OCI-LY1 (cell line): ENCODE results near the gene ROR1.

Experiments used
- H2AFZ ChIP-seq: fragments of 200-600 bp; sonication (generic), shearing (Covaris generic); 2 replicates; pipeline ENCODE4 v1.6.0; 2014; ENCODE audit warnings: antibody characterized with exemption, mild to moderate bottlenecking, low read length
- H3F3A ChIP-seq: fragments of 200-600 bp; sonication (generic), shearing (Covaris generic); 2 replicates; pipeline ENCODE4 v1.6.0; 2014; ENCODE audit warnings: mild to moderate bottlenecking, antibody characterized with exemption, low read length, moderate library complexity; ENCODE audit not compliant: insufficient read depth
- H3K27ac ChIP-seq: fragments of 200-600 bp; sonication (generic); 2 replicates; pipeline ENCODE4 v1.5.1; 2014; ENCODE audit warnings: low read length, mixed run types, mild to moderate bottlenecking, low read depth; ENCODE audit not compliant: poor library complexity, severe bottlenecking
- H3K27me3 ChIP-seq: fragments of 200-600 bp; sonication (generic); 2 replicates; pipeline ENCODE4 v1.6.0; 2014; ENCODE audit warnings: antibody characterized with exemption, mild to moderate bottlenecking, low read length, moderate library complexity; ENCODE audit not compliant: insufficient read depth
- H3K36me3 ChIP-seq: fragments of 200-600 bp; sonication (generic); 2 replicates; pipeline ENCODE4 v1.6.1; 2014; ENCODE audit warnings: mild to moderate bottlenecking, antibody characterized with exemption, low read length, moderate library complexity, mixed read lengths; ENCODE audit not compliant: insufficient read depth
- H3K4me1 ChIP-seq: fragments of 200-600 bp; sonication (generic); 2 replicates; pipeline ENCODE4 v1.5.1; 2014; ENCODE audit warnings: mild to moderate bottlenecking, low read length, moderate library complexity; ENCODE audit not compliant: insufficient read depth, severe bottlenecking
- H3K4me2 ChIP-seq: fragments of 200-600 bp; sonication (generic), shearing (Covaris generic); 2 replicates; pipeline ENCODE4 v1.6.1; 2014; ENCODE audit warnings: low read length
- H3K4me3 ChIP-seq: fragments of 200-600 bp; sonication (generic); 2 replicates; pipeline ENCODE4 v1.5.1; 2014; ENCODE audit warnings: low read length, low read depth, mild to moderate bottlenecking, mixed read lengths; ENCODE audit not compliant: poor library complexity, severe bottlenecking
- H3K79me2 ChIP-seq: fragments of 200-600 bp; shearing (Covaris generic); 2 replicates; pipeline ENCODE4 v1.6.1; 2016; ENCODE audit warnings: mixed run types, low read length, mixed read lengths; ENCODE audit not compliant: insufficient read depth
- H3K9ac ChIP-seq: fragments of 200-600 bp; sonication (generic), shearing (Covaris generic); 2 replicates; pipeline ENCODE4 v1.6.1; 2014; ENCODE audit warnings: mild to moderate bottlenecking, low read length, mixed read lengths
- H3K9me2 ChIP-seq: fragments of 200-600 bp; sonication (generic), shearing (Covaris generic); 2 replicates; pipeline ENCODE4 v1.6.1; 2014; ENCODE audit warnings: low read depth, mild to moderate bottlenecking, low read length, mixed read lengths
- H3K9me3 ChIP-seq: fragments of 200-600 bp; shearing (Covaris generic); 2 replicates; pipeline ENCODE4 v1.6.1; 2014; ENCODE audit warnings: low read length, mixed read lengths
- H4K20me1 ChIP-seq: fragments of 200-600 bp; sonication (generic), shearing (Covaris generic); 2 replicates; pipeline ENCODE4 v1.6.0; 2016; ENCODE audit warnings: mild to moderate bottlenecking, low read length; ENCODE audit not compliant: insufficient read depth
- EZH2 ChIP-seq: fragments of 200-600 bp; sonication (generic), shearing (Covaris generic); IDR thresholded peaks from 2 replicates; pipeline ENCODE4 v1.8.0; 2017; ENCODE audit warnings: borderline replicate concordance, mixed run types, mild to moderate bottlenecking, antibody characterized with exemption, low read length, moderate library complexity, mixed read lengths
- TF ChIP-seq, protein P1 (sequence below): fragments of 200-600 bp; sonication (generic), shearing (Covaris generic); IDR thresholded peaks from 2 replicates; pipeline ENCODE4 v1.5.1; 2017; ENCODE audit warnings: mild to moderate bottlenecking, antibody characterized with exemption, low read length, moderate library complexity, mixed read lengths

ROR1 gene

DNA sequence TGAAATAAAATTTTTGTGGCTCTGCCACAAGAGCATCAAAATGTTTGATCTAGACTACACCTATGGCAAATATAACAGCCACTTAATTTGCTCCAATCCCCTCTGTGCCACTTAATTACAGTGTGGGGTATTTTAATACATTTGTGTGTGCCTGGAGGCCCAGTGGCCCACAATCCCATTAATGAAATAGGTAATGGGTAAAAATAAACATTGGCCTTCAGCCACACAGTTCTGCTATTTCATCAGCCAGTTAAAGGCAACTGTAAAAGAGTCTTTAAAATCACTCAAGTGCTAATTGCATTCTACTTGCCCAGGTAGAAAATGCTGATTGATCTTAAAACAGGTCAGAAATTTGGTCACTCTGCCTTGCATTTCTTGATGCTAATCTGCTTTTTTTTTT, 278.0 kb downstream of the ROR1 start:
- Histone ChIP-seq H3F3A (no peaks in the 10 kb centered on the region), H3K4me1 (no peaks in the 10 kb centered on the region), H3K27me3 (no peaks in the 10 kb centered on the region), H3K4me2 (no peak overlapping the region), H3K9me3 (no peaks in the 10 kb centered on the region), H3K9ac (no peak overlapping the region), H3K36me3 (no peaks in the 10 kb centered on the region), H3K9me2 (no peaks in the 10 kb centered on the region), H3K79me2 (no peaks in the 10 kb centered on the region), H3K27ac (no peak overlapping the region), H4K20me1 (no peaks in the 10 kb centered on the region), H3K4me3 (no peak overlapping the region), H2AFZ (no peak overlapping the region)
- no peak for TF ChIP-seq EZH2
- TF ChIP-seq, protein P1, sequence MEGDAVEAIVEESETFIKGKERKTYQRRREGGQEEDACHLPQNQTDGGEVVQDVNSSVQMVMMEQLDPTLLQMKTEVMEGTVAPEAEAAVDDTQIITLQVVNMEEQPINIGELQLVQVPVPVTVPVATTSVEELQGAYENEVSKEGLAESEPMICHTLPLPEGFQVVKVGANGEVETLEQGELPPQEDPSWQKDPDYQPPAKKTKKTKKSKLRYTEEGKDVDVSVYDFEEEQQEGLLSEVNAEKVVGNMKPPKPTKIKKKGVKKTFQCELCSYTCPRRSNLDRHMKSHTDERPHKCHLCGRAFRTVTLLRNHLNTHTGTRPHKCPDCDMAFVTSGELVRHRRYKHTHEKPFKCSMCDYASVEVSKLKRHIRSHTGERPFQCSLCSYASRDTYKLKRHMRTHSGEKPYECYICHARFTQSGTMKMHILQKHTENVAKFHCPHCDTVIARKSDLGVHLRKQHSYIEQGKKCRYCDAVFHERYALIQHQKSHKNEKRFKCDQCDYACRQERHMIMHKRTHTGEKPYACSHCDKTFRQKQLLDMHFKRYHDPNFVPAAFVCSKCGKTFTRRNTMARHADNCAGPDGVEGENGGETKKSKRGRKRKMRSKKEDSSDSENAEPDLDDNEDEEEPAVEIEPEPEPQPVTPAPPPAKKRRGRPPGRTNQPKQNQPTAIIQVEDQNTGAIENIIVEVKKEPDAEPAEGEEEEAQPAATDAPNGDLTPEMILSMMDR, result no peak

DNA sequence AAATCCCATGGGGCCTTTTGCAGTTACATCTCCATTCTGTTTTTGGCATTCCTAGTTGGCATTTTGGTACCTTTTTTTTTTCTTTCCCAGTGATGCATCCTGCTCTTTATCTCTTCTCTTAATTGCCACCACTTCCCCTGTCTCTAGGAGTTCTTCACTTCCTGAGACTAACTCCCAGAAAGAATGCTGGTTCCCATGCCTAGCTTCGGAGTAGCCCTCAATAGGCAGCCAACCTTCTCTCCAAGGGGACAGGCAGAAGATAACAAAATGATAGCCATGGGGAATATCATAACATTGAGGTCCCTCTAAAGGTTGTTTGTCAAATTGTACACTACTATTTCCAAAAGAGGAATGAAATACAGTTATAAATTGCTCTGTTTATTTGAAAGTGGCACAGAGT, 279.0 kb downstream of the ROR1 start:
- Histone ChIP-seq H3F3A (no peaks in the 10 kb centered on the region), H3K9me2 (no peaks in the 10 kb centered on the region), H4K20me1 (no peaks in the 10 kb centered on the region), H3K9me3 (no peaks in the 10 kb centered on the region), H3K27me3 (no peaks in the 10 kb centered on the region), H3K4me2 (no peak overlapping the region), H3K4me1 (no peaks in the 10 kb centered on the region), H3K79me2 (no peaks in the 10 kb centered on the region), H3K36me3 (no peaks in the 10 kb centered on the region), H3K9ac (no peak overlapping the region), H2AFZ (no peak overlapping the region), H3K27ac (no peak overlapping the region), H3K4me3 (no peak overlapping the region)
- no peak for TF ChIP-seq EZH2
- TF ChIP-seq, protein P1, result no peak

DNA sequence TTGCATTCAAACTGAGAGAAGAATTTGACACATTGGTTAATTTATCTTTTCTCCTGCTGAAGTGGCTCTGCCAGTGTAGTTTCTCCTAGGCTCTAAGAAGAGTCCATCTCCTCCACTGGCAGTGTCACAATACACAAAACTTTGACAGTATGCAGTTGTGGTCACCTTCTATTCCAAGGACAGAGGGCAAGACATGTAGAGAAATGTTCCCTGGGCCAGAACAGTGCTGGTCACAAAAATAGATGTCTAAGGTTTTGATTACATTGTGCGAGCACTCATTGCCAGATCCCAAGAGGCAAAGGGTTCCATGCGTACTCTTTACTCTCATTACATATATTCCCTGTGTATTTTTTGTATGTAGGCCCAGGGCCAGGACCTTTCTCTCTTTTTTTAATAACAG, 281.5 kb downstream of the ROR1 start:
- H3K9me2 ChIP-seq, result no peaks in the 10 kb centered on the region
- H3K9me3 ChIP-seq, result no peaks in the 10 kb centered on the region
- H3K79me2 ChIP-seq, result no peaks in the 10 kb centered on the region
- no peak for TF ChIP-seq EZH2
- no peaks in the 10 kb centered on the region for H3K4me1 ChIP-seq
- no peaks in the 10 kb centered on the region for H4K20me1 ChIP-seq
- no peak overlapping the region for H2AFZ ChIP-seq
- H3K36me3 ChIP-seq, result no peaks in the 10 kb centered on the region
- H3K4me2 ChIP-seq, result no peak overlapping the region
- H3K9ac ChIP-seq, result no peak overlapping the region
- H3K27me3 ChIP-seq, result no peaks in the 10 kb centered on the region
- no peaks in the 10 kb centered on the region for H3F3A ChIP-seq
- no peak overlapping the region for H3K27ac ChIP-seq
- no peak overlapping the region for H3K4me3 ChIP-seq

DNA sequence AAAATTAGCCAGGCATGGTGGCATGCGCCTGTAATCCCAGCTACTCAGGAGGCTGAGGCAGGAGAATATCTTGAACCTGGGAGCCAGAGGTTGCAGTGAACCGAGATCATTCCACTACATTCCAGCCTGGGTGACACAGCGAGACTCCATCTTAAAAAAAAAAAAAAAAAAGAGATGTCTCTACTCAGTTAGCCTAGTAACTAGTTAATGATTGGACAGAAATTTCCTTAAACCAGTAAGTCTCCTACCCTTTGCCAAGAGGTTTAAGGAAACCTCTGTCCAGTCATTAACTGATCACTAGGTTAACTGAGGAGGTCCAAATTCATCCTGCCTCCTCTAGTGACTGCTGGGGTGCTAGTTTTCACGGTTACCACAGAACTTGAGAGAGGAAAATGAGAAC, 285.7 kb downstream of the ROR1 start:
- no peaks in the 10 kb centered on the region for H3K27me3 ChIP-seq
- no peaks in the 10 kb centered on the region for H3K9me2 ChIP-seq
- H3K79me2 ChIP-seq, result no peaks in the 10 kb centered on the region
- TF ChIP-seq, protein P1, result no peak
- TF ChIP-seq EZH2, result no peak
- no peaks in the 10 kb centered on the region for H3F3A ChIP-seq
- no peaks in the 10 kb centered on the region for H4K20me1 ChIP-seq
- no peaks in the 10 kb centered on the region for H3K4me1 ChIP-seq
- no peaks in the 10 kb centered on the region for H3K9me3 ChIP-seq
- no peak overlapping the region for H3K4me2 ChIP-seq
- H3K27ac ChIP-seq, result no peak overlapping the region
- no peak overlapping the region for H3K4me3 ChIP-seq
- H3K36me3 ChIP-seq, result no peaks in the 10 kb centered on the region
- no peak overlapping the region for H3K9ac ChIP-seq
- no peak overlapping the region for H2AFZ ChIP-seq
